VCaP (cell line): ENCODE results near the gene LMOD2.

Experiments used
- H3K27ac ChIP-seq: fragments of 450-650 bp; 2 replicates; pipeline ENCODE4 v1.5.1; 2017
- TF ChIP-seq, protein P1 (sequence below): fragments of 450-650 bp; conservative IDR thresholded peaks from 2 replicates; pipeline ENCODE4 v1.5.1; 2017; ENCODE audit warnings: mild to moderate bottlenecking, moderate library complexity

Gene LMOD2

DNA sequence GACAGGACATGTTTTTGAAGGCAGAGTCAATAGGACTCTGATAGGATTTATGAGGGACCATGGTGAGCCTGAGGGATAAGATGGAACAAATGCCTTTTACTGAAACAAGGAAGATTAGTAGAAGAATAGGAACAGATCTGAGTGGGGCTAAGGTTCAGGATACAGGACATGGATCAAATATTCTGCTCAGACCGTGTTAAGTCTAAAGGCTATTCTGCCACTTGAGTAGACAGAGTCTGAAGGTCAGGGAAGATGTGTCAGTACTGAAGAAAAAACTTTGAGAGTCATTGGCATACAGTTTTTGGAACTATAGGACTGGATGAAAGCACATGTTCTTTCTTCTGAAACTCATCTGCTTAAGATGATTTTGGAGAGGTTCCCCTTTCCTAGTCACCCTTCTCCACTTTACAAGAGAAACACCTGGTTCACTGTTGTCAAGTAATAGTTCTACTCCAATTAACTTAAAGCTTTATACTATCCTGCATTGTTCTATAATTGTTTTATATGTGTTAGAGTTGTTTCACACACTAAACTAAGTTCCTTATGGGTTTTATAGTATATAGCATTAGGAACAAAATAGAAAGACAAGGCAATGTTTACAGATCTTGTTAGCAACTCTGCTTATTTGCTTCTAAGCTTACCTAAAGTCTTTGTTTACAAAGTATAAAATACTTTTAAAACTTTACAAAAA, 49.7 kb downstream of the LMOD2 start:
- TF ChIP-seq, protein P1, sequence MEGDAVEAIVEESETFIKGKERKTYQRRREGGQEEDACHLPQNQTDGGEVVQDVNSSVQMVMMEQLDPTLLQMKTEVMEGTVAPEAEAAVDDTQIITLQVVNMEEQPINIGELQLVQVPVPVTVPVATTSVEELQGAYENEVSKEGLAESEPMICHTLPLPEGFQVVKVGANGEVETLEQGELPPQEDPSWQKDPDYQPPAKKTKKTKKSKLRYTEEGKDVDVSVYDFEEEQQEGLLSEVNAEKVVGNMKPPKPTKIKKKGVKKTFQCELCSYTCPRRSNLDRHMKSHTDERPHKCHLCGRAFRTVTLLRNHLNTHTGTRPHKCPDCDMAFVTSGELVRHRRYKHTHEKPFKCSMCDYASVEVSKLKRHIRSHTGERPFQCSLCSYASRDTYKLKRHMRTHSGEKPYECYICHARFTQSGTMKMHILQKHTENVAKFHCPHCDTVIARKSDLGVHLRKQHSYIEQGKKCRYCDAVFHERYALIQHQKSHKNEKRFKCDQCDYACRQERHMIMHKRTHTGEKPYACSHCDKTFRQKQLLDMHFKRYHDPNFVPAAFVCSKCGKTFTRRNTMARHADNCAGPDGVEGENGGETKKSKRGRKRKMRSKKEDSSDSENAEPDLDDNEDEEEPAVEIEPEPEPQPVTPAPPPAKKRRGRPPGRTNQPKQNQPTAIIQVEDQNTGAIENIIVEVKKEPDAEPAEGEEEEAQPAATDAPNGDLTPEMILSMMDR, result no peak

DNA sequence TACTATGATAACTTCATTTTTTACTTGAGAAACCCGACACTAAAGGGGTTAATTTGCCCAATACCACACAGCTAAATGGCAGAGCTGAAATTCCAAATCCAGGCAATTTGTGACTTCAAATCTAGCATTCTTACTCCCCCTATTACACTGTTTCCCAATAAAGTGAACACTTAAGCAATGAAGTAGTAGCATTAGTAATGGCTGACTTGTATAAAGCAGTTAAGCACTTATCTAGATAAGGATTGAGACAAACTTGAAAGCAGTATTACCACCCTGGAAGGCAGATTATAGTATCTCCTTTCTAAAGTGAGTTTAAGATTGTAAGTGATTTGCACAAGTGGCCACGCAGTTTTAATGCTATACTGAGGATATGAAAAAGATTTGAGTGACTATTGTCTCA, 53.9 kb downstream of the LMOD2 start:
- TF ChIP-seq, protein P1, result no peak
- no peak overlapping the region for H3K27ac ChIP-seq

More for the DNA sequence above, 49.7 kb downstream of the LMOD2 start:
- H3K27ac ChIP-seq, result no peak overlapping the region

DNA sequence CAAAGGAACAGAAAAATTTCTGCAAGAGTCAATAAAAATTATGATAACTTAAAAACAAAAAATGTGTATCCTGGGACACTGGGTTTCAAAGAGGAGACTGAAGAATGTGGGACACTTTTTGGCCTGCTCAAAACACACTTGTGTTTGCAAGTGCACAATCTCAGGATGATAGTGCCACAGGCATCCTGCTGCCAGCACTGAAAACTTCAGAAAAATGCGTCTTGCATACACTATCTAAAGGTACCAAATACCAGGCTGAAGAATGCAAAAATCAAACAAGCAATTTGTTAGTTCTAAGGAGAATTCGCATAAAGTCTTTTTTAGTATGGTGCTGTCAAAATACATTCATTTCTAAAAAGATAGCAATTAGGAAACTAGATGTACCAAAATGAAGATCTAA, 55.0 kb downstream of the LMOD2 start:
- TF ChIP-seq, protein P1, result no peak
- no peak overlapping the region for H3K27ac ChIP-seq

DNA sequence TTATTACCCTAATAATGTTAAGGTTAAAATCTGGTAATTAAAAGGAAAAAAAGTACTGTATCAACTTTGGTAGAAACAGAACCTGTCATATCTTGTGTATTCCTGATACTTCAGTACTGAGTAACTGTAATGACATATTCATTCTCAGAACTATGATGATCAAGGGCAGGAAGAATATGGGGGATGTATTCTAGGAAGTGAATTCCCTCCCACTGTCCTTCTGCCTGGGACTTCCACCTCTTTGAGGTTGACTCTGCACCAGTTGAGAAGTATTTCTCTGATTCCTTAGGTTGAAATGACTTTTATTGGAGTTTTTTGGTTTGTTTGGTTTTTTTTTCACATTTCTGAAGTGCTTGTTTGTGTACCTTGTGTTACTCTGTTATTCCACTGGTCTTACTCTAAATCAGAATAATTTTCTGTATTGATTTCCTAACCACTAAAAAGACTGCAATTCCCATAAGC, 56.2 kb downstream of the LMOD2 start:
- TF ChIP-seq, protein P1, result no peak
- no peak overlapping the region for H3K27ac ChIP-seq

DNA sequence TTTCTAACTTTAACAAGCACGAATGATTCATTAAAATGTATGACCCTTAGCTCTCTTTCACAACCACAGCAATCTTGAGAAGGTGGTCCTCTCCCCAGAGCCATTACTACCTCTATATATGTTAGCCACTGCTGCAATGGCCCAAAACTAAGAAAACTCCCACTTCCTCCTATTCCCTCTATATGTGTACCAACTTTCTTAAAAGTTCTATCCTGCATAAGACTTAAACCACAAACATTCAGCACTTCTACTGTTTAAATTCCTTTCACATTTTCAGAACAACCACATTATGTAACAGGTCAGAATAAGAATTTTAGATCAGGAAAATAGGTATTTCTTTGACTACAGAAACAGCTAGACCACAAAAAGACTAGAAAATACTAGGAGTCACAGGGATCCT, 57.0 kb downstream of the LMOD2 start:
- TF ChIP-seq, protein P1, result no peak
- H3K27ac ChIP-seq, result no peak overlapping the region
